AG09309 (cell line): ENCODE results near the gene ZNF136.

Experiments used
- DNase-seq: peaks from one replicate; pipeline ENCODE4 v3.0.0-alpha.2; 2010; ENCODE audit warnings: low read depth
- H3K4me3 ChIP-seq: 2 replicates; pipeline ENCODE4 v1.5.1; 2011; ENCODE audit warnings: mild to moderate bottlenecking, low read depth, low read length, moderate library complexity; ENCODE audit not compliant: control insufficient read depth
- CTCF ChIP-seq: IDR thresholded peaks from 2 replicates; pipeline ENCODE4 v1.5.1; 2011; ENCODE audit warnings: mild to moderate bottlenecking, low read depth, low read length, inconsistent platforms; ENCODE audit not compliant: insufficient read depth, control insufficient read depth; ENCODE audit errors: missing control alignments

Gene ZNF136

GRCh38 chr19:12156223-12157058 is 6.5 kb upstream of the ZNF136 start, which contains the start of gene ZNF625:
Gene ZNF625, minus strand, starts transcription at chr19:12156734. Its CDS starts 176 bp downstream, at chr19:12156558.
- TF ChIP-seq CTCF, result no peak
- peak within 1 kb of the TSS; percentile 57 for H3K4me3 ChIP-seq
- DNase-seq, result peak; percentile 59

- no peak for DNase-seq
- TF ChIP-seq CTCF, result no peak
- H3K4me3 ChIP-seq, result no peak overlapping the region
Observed at GRCh38 chr19:12159773-12160414, 3.0 kb upstream of the ZNF136 start.

GRCh38 chr19:12162513-12162881 is 399 bp upstream of the ZNF136 start:
- DNase-seq, result no peak
- H3K4me3 ChIP-seq, result peak overlapping the region; percentile 73
- no peak for TF ChIP-seq CTCF

GRCh38 chr19:12163826-12164225 is 930 bp downstream of the ZNF136 start:
- peak overlapping the region; percentile 73 for H3K4me3 ChIP-seq
- DNase-seq, result peak; percentile 5
- no peak for TF ChIP-seq CTCF

GRCh38 chr19:12166626-12167025 is 3.7 kb downstream of the ZNF136 start:
- no peak for TF ChIP-seq CTCF
- no peak for DNase-seq
- H3K4me3 ChIP-seq, result no peak overlapping the region

- TF ChIP-seq CTCF, result no peak
- no peak overlapping the region for H3K4me3 ChIP-seq
- no peak for DNase-seq
Observed at GRCh38 chr19:12180377-12180776, 17.5 kb downstream of the ZNF136 start.

- DNase-seq, result no peak
- TF ChIP-seq CTCF, result no peak
- no peak overlapping the region for H3K4me3 ChIP-seq
Observed at GRCh38 chr19:12187625-12188024, 24.7 kb downstream of the ZNF136 start.
